ENCODE results near the gene ZNF609.

The ZNF609 gene

GRCh38 chr15:64472161-64472560, 11.8 kb downstream of the ZNF609 start:
- no peak overlapping the region for H3K4me2 ChIP-seq (ENCODE audit: low read length)
- H3K27ac ChIP-seq (ENCODE audit: low read length), result no peak overlapping the region
- no peaks in the 10 kb centered on the region for H3K27me3 ChIP-seq (ENCODE audit: low read depth, low read length)
- no peak overlapping the region for H2AFZ ChIP-seq (ENCODE audit: low read depth, low read length)
- peaks cover 9% of the 10 kb centered on the region; the same call in 1 of the 2 replicates for H3K4me1 ChIP-seq (ENCODE audit: low read length)
- H4K20me1 ChIP-seq (ENCODE audit: insufficient read depth, low read length), result peaks cover 28% of the 10 kb centered on the region
- H3K9ac ChIP-seq (ENCODE audit: low read length), result no peak overlapping the region
- H3K36me3 ChIP-seq (replicated peaks; ENCODE audit: low read depth, low read length), result peaks cover 5% of the 10 kb centered on the region
- TF ChIP-seq EZH2phosphoT487 (IDR thresholded peaks at IDR 0.05; ENCODE audit: low read depth) (no peak), CTCF (IDR thresholded peaks at IDR 0.05; ENCODE audit: low read depth, low read length) (no peak)
- peaks cover 35% of the 10 kb centered on the region for H3K79me2 ChIP-seq (ENCODE audit: low read length)
- no peaks in the 10 kb centered on the region for H3K9me3 ChIP-seq (ENCODE audit: insufficient read depth, low read length)
- no peak overlapping the region for H3K4me3 ChIP-seq (ENCODE audit: low read length)

- Histone ChIP-seq H3K4me3 (ENCODE audit: low read length) (no peak overlapping the region), H3K27ac (ENCODE audit: low read length) (no peak overlapping the region), H3K36me3 (replicated peaks; ENCODE audit: low read depth, low read length) (peaks cover 5% of the 10 kb centered on the region), H3K9ac (ENCODE audit: low read length) (no peak overlapping the region), H4K20me1 (ENCODE audit: insufficient read depth, low read length) (peaks cover 20% of the 10 kb centered on the region; the same call in 1 of the 2 replicates), H3K4me2 (ENCODE audit: low read length) (no peak overlapping the region), H2AFZ (ENCODE audit: low read depth, low read length) (no peak overlapping the region), H3K9me3 (ENCODE audit: insufficient read depth, low read length) (no peaks in the 10 kb centered on the region), H3K4me1 (ENCODE audit: low read length) (peaks cover 9% of the 10 kb centered on the region; the same call in 1 of the 2 replicates), H3K27me3 (ENCODE audit: low read depth, low read length) (no peaks in the 10 kb centered on the region), H3K79me2 (ENCODE audit: low read length) (peaks cover 30% of the 10 kb centered on the region)
- TF ChIP-seq EZH2phosphoT487 (IDR thresholded peaks at IDR 0.05; ENCODE audit: low read depth) (no peak), CTCF (IDR thresholded peaks at IDR 0.05; ENCODE audit: low read depth, low read length) (no peak)
Measured at GRCh38 chr15:64474846-64475245, 14.5 kb downstream of the ZNF609 start.

- H3K27me3 ChIP-seq (ENCODE audit: low read depth, low read length), result no peaks in the 10 kb centered on the region
- H3K4me2 ChIP-seq (ENCODE audit: low read length), result no peak overlapping the region
- TF ChIP-seq EZH2phosphoT487 (IDR thresholded peaks at IDR 0.05; ENCODE audit: low read depth) (no peak), CTCF (IDR thresholded peaks at IDR 0.05; ENCODE audit: low read depth, low read length) (no peak)
- H3K36me3 ChIP-seq (replicated peaks; ENCODE audit: low read depth, low read length), result peaks cover 5% of the 10 kb centered on the region
- H3K4me1 ChIP-seq (ENCODE audit: low read length), result peaks cover 2% of the 10 kb centered on the region; the same call in 1 of the 2 replicates
- H2AFZ ChIP-seq (ENCODE audit: low read depth, low read length), result no peak overlapping the region
- H3K27ac ChIP-seq (ENCODE audit: low read length), result no peak overlapping the region
- no peak overlapping the region for H3K9ac ChIP-seq (ENCODE audit: low read length)
- H3K79me2 ChIP-seq (ENCODE audit: low read length), result peaks cover 20% of the 10 kb centered on the region
- no peak overlapping the region for H3K4me3 ChIP-seq (ENCODE audit: low read length)
- H4K20me1 ChIP-seq (ENCODE audit: insufficient read depth, low read length), result peaks cover 15% of the 10 kb centered on the region; the same call in 1 of the 2 replicates
- H3K9me3 ChIP-seq (ENCODE audit: insufficient read depth, low read length), result no peaks in the 10 kb centered on the region
Measured at GRCh38 chr15:64476550-64476949, 16.2 kb downstream of the ZNF609 start.

- Histone ChIP-seq H3K4me3 (ENCODE audit: low read length) (no peak overlapping the region), H3K9ac (ENCODE audit: low read length) (no peak overlapping the region), H4K20me1 (ENCODE audit: insufficient read depth, low read length) (peaks cover 8% of the 10 kb centered on the region; the same call in 1 of the 2 replicates), H3K36me3 (replicated peaks; ENCODE audit: low read depth, low read length) (peaks cover 5% of the 10 kb centered on the region), H3K79me2 (ENCODE audit: low read length) (peaks cover 14% of the 10 kb centered on the region), H3K27ac (ENCODE audit: low read length) (no peak overlapping the region), H3K4me1 (ENCODE audit: low read length) (no peaks in the 10 kb centered on the region), H3K9me3 (ENCODE audit: insufficient read depth, low read length) (no peaks in the 10 kb centered on the region), H3K27me3 (ENCODE audit: low read depth, low read length) (no peaks in the 10 kb centered on the region), H3K4me2 (ENCODE audit: low read length) (no peak overlapping the region), H2AFZ (ENCODE audit: low read depth, low read length) (no peak overlapping the region)
- TF ChIP-seq CTCF (IDR thresholded peaks at IDR 0.05; ENCODE audit: low read depth, low read length) (no peak), EZH2phosphoT487 (IDR thresholded peaks at IDR 0.05; ENCODE audit: low read depth) (no peak)
Measured at GRCh38 chr15:64478863-64479262, 18.5 kb downstream of the ZNF609 start.
